Loucy (cell line): ENCODE results near the gene UROD.

ENCODE experiments used
- H2AFZ ChIP-seq: fragments of 200-600 bp; sonication (generic); 2 replicates; pipeline ENCODE4 v1.6.0; 2016; ENCODE audit warnings: antibody characterized with exemption, mild to moderate bottlenecking, low read length, moderate library complexity
- H3F3A ChIP-seq: fragments of 200-600 bp; 2 replicates; pipeline ENCODE4 v1.6.0; 2016; ENCODE audit warnings: antibody characterized with exemption, low read depth, mild to moderate bottlenecking
- H3K27me3 ChIP-seq: fragments of 200-600 bp; sonication (generic); 2 replicates; pipeline ENCODE4 v1.6.1; 2014; ENCODE audit warnings: low read length, mild to moderate bottlenecking; ENCODE audit not compliant: insufficient read depth, poor library complexity, severe bottlenecking
- H3K36me3 ChIP-seq: fragments of 200-600 bp; sonication (generic); 2 replicates; pipeline ENCODE4 v1.6.1; 2016; ENCODE audit warnings: low read length; ENCODE audit not compliant: insufficient read depth
- H3K4me1 ChIP-seq: fragments of 200-600 bp; sonication (generic); 2 replicates; pipeline ENCODE4 v1.5.1; 2014; ENCODE audit warnings: low read length, mild to moderate bottlenecking; ENCODE audit not compliant: insufficient read depth, poor library complexity, severe bottlenecking
- H3K4me2 ChIP-seq: fragments of 200-600 bp; sonication (generic); 2 replicates; pipeline ENCODE4 v1.6.0; 2014; ENCODE audit warnings: antibody characterized with exemption, low read length, low read depth, mild to moderate bottlenecking; ENCODE audit not compliant: poor library complexity, severe bottlenecking
- H3K4me3 ChIP-seq: fragments of 200-600 bp; sonication (generic); 2 replicates; pipeline ENCODE4 v1.5.1; 2014; ENCODE audit warnings: low read length, mild to moderate bottlenecking, mixed read lengths; ENCODE audit not compliant: poor library complexity, severe bottlenecking
- H3K79me2 ChIP-seq: fragments of 200-600 bp; sonication (generic); 2 replicates; pipeline ENCODE4 v1.6.1; 2014; ENCODE audit warnings: low read length; ENCODE audit not compliant: insufficient read depth
- H3K9ac ChIP-seq: fragments of 200-600 bp; sonication (generic); 2 replicates; pipeline ENCODE4 v1.6.0; 2014; ENCODE audit warnings: mild to moderate bottlenecking, low read depth, low read length, moderate library complexity; ENCODE audit not compliant: poor library complexity, severe bottlenecking
- H3K9me2 ChIP-seq: fragments of 200-600 bp; sonication (generic); replicated peaks from 2 replicates; pipeline ENCODE4 v1.6.1; 2016; ENCODE audit warnings: low read depth, low read length, mixed read lengths
- H3K9me3 ChIP-seq: fragments of 200-600 bp; sonication (generic); 2 replicates; pipeline ENCODE4 v1.6.1; 2014; ENCODE audit warnings: mild to moderate bottlenecking, antibody characterized with exemption, low read length, low read depth; ENCODE audit not compliant: insufficient read depth
- H4K20me1 ChIP-seq: fragments of 200-600 bp; sonication (generic); 2 replicates; pipeline ENCODE4 v1.6.0; 2014; ENCODE audit warnings: antibody characterized with exemption, low read length, mild to moderate bottlenecking; ENCODE audit not compliant: insufficient read depth, poor library complexity, severe bottlenecking
- CTCF ChIP-seq: fragments of 200-600 bp; sonication (generic); conservative IDR thresholded peaks from 2 replicates; pipeline ENCODE4 v1.5.1; 2014; ENCODE audit warnings: mild to moderate bottlenecking, antibody characterized with exemption, low read length
- EZH2phosphoT487 ChIP-seq: fragments of 200-600 bp; IDR thresholded peaks from 2 replicates; pipeline ENCODE4 v1.6.1; 2018; ENCODE audit warnings: antibody characterized with exemption, mild to moderate bottlenecking, moderate library complexity, borderline replicate concordance

Gene UROD

DNA sequence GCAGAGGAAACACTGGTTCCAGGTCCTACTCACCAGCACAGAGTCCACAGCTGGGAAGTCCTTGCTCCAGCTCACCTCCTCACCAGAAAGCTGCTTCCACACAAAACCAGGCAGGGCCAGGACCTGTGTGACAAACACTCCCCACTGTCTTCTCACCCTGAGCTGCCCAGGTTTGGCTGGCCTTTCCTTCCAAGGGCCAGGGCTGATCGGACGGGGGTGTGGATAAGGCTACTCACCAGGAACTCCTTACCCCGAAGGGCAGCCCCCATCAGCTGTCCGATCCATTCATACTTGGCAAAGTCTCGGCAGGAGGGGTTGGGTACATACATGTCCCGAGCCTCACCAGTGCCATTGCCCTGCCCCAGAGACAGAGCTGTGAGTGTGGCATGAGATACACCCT, 6.3 kb upstream of the UROD start:
- Histone ChIP-seq H3K9me3 (no peaks in the 10 kb centered on the region), H2AFZ (no peak overlapping the region), H3K9ac (no peak overlapping the region), H3K9me2 (no peaks in the 10 kb centered on the region), H3K27me3 (no peaks in the 10 kb centered on the region), H3K4me2 (no peak overlapping the region), H3F3A (no peaks in the 10 kb centered on the region), H4K20me1 (no peaks in the 10 kb centered on the region), H3K4me3 (no peak overlapping the region), H3K4me1 (peaks cover 12% of the 10 kb centered on the region), H3K36me3 (peaks cover 19% of the 10 kb centered on the region; the same call in 1 of the 2 replicates), H3K79me2 (peaks cover 9% of the 10 kb centered on the region)
- TF ChIP-seq CTCF (no peak), EZH2phosphoT487 (no peak)

DNA sequence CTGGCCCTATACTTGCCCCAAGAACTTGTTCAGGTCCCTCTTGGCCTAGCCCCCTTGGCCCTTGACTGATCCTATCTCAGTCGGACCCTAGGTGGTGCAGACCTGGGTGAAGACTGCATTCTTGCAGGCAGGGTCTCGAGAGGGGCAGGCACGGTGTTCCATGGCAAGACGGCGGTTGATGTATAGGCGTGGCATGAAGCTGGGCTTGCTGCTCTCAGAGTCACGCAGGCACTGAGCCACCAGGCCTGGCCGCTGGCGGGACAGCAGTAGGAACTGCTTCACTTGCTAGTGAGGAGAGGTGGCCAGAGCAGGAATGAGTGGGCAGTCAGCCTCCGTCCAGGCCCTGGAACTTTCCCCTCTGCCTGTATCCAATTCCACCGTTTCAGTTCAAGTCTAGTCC, 4.7 kb upstream of the UROD start:
- Histone ChIP-seq H3K4me2 (no peak overlapping the region), H3K79me2 (peaks cover 12% of the 10 kb centered on the region), H3K9me3 (no peaks in the 10 kb centered on the region), H3K4me1 (peaks cover 17% of the 10 kb centered on the region), H4K20me1 (no peaks in the 10 kb centered on the region), H2AFZ (no peak overlapping the region), H3K27me3 (no peaks in the 10 kb centered on the region), H3K9me2 (no peaks in the 10 kb centered on the region), H3K36me3 (peaks cover 19% of the 10 kb centered on the region; the same call in 1 of the 2 replicates), H3F3A (no peaks in the 10 kb centered on the region), H3K4me3 (no peak overlapping the region), H3K9ac (no peak overlapping the region)
- TF ChIP-seq CTCF (no peak), EZH2phosphoT487 (no peak)

GRCh38 chr1:45008076-45008475, 4.0 kb upstream of the UROD start:
- H3K4me1 ChIP-seq = peaks cover 20% of the 10 kb centered on the region
- no peaks in the 10 kb centered on the region for H3K9me3 ChIP-seq
- no peaks in the 10 kb centered on the region for H3K27me3 ChIP-seq
- H3K79me2 ChIP-seq = peaks cover 12% of the 10 kb centered on the region
- H3K9me2 ChIP-seq = no peaks in the 10 kb centered on the region
- no peak overlapping the region for H3K4me2 ChIP-seq
- no peak overlapping the region for H3K4me3 ChIP-seq
- no peak overlapping the region for H2AFZ ChIP-seq
- H3K9ac ChIP-seq = no peak overlapping the region
- H4K20me1 ChIP-seq = no peaks in the 10 kb centered on the region
- TF ChIP-seq CTCF (no peak), EZH2phosphoT487 (no peak)
- no peaks in the 10 kb centered on the region for H3F3A ChIP-seq
- H3K36me3 ChIP-seq = peaks cover 18% of the 10 kb centered on the region; the same call in 1 of the 2 replicates
